Panc1 (cell line): ENCODE results near the gene RRBP1. TPM values are rescaled to one million over a fixed set of nuclear protein-coding genes. Genes with fewer than 3 reads are reported as not detected.

Source experiments
- ATAC-seq: fragments of 200-7000 bp; cut with Tn5 transposase; 2 replicates; pipeline ENCODE4 v1.9.1; 2020; ENCODE audit warnings: mild to moderate bottlenecking, moderate library complexity
- BruUV-seq: library from RNA; stranded (reverse); fragments of 400-500 nt; replicated peaks from 2 replicates; lab custom pipeline; 2021; lab: Mats Ljungman, UMichigan
- CTCF ChIA-PET: fragments of 300-600 bp; sonication (Branson Sonifier 250); formaldehyde crosslinking; loops from one replicate; lab custom pipeline; 2022; ENCODE audit warnings: antibody characterized with exemption; lab: Charles Lee
- POLR2A ChIA-PET: fragments of 300-600 bp; sonication (Branson Sonifier 250); formaldehyde crosslinking; loops from one replicate; lab custom pipeline; 2022; ENCODE audit warnings: antibody characterized with exemption; lab: Charles Lee
- DNase-seq: peaks from one replicate; pipeline ENCODE4 v3.0.0-alpha.2; 2010; ENCODE audit warnings: low read depth, low spot score
- H3K27ac ChIP-seq: 2 replicates; pipeline ENCODE4 v1.5.1; 2011; ENCODE audit warnings: mild to moderate bottlenecking, low read length, inconsistent platforms
- H3K27me3 ChIP-seq: fragments of 200-500 bp; sonication (Bioruptor generic); 2 replicates; pipeline ENCODE4 v1.6.0; 2014; ENCODE audit warnings: low read length, inconsistent platforms; ENCODE audit not compliant: control insufficient read depth, insufficient read depth
- H3K36me3 ChIP-seq: fragments of 200-500 bp; sonication (Bioruptor generic); 2 replicates; pipeline ENCODE4 v1.5.1; 2014; ENCODE audit warnings: inconsistent platforms, mild to moderate bottlenecking, low read length, moderate library complexity; ENCODE audit not compliant: control insufficient read depth, insufficient read depth
- H3K4me1 ChIP-seq: 2 replicates; pipeline ENCODE4 v1.5.1; 2011; ENCODE audit warnings: inconsistent platforms, mild to moderate bottlenecking, low read length, moderate library complexity; ENCODE audit not compliant: control insufficient read depth, insufficient read depth
- H3K4me3 ChIP-seq, 2 experiments: 2 replicates each; pipeline ENCODE4 v1.5.1; 2011 to 2012; ENCODE audit warnings: low read depth in 2 of 2, low read length in 2 of 2, mild to moderate bottlenecking in 2 of 2, inconsistent platforms in 1 of 2, moderate library complexity in 1 of 2
- H3K9me3 ChIP-seq: fragments of 200-500 bp; sonication (Bioruptor generic); 2 replicates; pipeline ENCODE4 v1.5.1; 2014; ENCODE audit warnings: low read depth, mild to moderate bottlenecking, inconsistent platforms, low read length, moderate library complexity; ENCODE audit not compliant: control insufficient read depth, insufficient read depth
- CTCF ChIP-seq: fragments of 450-650 bp; IDR thresholded peaks from 2 replicates; pipeline ENCODE4 v1.5.1; 2017; ENCODE audit warnings: mild to moderate bottlenecking
- POLR2AphosphoS5 ChIP-seq: IDR thresholded peaks from 2 replicates; pipeline ENCODE4 v1.6.1; 2012; ENCODE audit warnings: mild to moderate bottlenecking, low read depth, low read length, moderate library complexity
- SIN3A ChIP-seq: IDR thresholded peaks from 2 replicates; pipeline ENCODE4 v1.6.1; 2012; ENCODE audit warnings: low read depth, mild to moderate bottlenecking, low read length, moderate library complexity, borderline replicate concordance; ENCODE audit not compliant: insufficient read depth
- TCF7L2 ChIP-seq: IDR thresholded peaks from 2 replicates; pipeline ENCODE4 v1.6.1; 2011; ENCODE audit warnings: mild to moderate bottlenecking, low read depth, low read length, inconsistent platforms
- in situ Hi-C: cut with HindIII; loops from 2 replicates; pipeline ENCODE4 v1.10.0; 2016; ENCODE audit warnings: low sequenced_read_pairs, low pct_unique_long_range_greater_than_20kb
- intact Hi-C: fragments of 100-400 bp; cut with micrococcal nuclease; formaldehyde crosslinking; loops from one replicate; pipeline ENCODE4 v1.10.0; 2022; ENCODE audit not compliant: unreplicated experiment
- total RNA-seq: library from RNA; stranded (reverse); gene quantifications from one replicate; pipeline ENCODE4 v1.2.1, GENCODE V29; 2021; ENCODE audit not compliant: unreplicated experiment
- TF ChIP-seq, protein P1 (sequence below), 2 experiments: IDR thresholded peaks; 2 replicates each; pipeline ENCODE4 v1.6.1; 2011 to 2012; ENCODE audit warnings: low read depth in 2 of 2, control low read depth in 1 of 2, low read length in 1 of 2, mild to moderate bottlenecking in 1 of 2, moderate library complexity in 1 of 2; ENCODE audit not compliant: insufficient read depth in 1 of 2

The RRBP1 gene
- total RNA-seq, 1 experiment from 2014 or later: 152 TPM

GRCh38 chr20:17668432-17668831, 13.6 kb downstream of the RRBP1 start:
- DNase-seq: no peak
- H3K36me3 ChIP-seq: no peaks in the 10 kb centered on the region; the same call in 1 of the 2 replicates
- BruUV-seq: no TSS peak
- POLR2A ChIA-PET: no interaction called here
- no peaks in the 10 kb centered on the region for H3K9me3 ChIP-seq
- no peak for ATAC-seq
- CTCF ChIA-PET: no interaction called here
- H3K27ac ChIP-seq: no peak overlapping the region
- intact Hi-C loops (no loop called here), in situ Hi-C loops (no loop called here)
- no peaks in the 10 kb centered on the region for H3K27me3 ChIP-seq
- no peak overlapping the region for H3K4me3 ChIP-seq
- TF ChIP-seq CTCF (no peak), TCF7L2 (no peak), SIN3A (no peak), POLR2AphosphoS5 (no peak)
- TF ChIP-seq, protein P1, sequence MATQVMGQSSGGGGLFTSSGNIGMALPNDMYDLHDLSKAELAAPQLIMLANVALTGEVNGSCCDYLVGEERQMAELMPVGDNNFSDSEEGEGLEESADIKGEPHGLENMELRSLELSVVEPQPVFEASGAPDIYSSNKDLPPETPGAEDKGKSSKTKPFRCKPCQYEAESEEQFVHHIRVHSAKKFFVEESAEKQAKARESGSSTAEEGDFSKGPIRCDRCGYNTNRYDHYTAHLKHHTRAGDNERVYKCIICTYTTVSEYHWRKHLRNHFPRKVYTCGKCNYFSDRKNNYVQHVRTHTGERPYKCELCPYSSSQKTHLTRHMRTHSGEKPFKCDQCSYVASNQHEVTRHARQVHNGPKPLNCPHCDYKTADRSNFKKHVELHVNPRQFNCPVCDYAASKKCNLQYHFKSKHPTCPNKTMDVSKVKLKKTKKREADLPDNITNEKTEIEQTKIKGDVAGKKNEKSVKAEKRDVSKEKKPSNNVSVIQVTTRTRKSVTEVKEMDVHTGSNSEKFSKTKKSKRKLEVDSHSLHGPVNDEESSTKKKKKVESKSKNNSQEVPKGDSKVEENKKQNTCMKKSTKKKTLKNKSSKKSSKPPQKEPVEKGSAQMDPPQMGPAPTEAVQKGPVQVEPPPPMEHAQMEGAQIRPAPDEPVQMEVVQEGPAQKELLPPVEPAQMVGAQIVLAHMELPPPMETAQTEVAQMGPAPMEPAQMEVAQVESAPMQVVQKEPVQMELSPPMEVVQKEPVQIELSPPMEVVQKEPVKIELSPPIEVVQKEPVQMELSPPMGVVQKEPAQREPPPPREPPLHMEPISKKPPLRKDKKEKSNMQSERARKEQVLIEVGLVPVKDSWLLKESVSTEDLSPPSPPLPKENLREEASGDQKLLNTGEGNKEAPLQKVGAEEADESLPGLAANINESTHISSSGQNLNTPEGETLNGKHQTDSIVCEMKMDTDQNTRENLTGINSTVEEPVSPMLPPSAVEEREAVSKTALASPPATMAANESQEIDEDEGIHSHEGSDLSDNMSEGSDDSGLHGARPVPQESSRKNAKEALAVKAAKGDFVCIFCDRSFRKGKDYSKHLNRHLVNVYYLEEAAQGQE (IDR thresholded peaks at IDR 0.05; ENCODE audit: insufficient read depth in 1 of 2, low read depth in 2 of 2, low read length in 1 of 2): no peak
- H3K4me1 ChIP-seq: no peaks in the 10 kb centered on the region

GRCh38 chr20:17667445-17667844, 14.6 kb downstream of the RRBP1 start:
- DNase-seq (no peak), ATAC-seq (no peak)
- Histone ChIP-seq H3K4me1 (no peaks in the 10 kb centered on the region), H3K27me3 (no peaks in the 10 kb centered on the region), H3K36me3 (no peaks in the 10 kb centered on the region; the same call in 1 of the 2 replicates), H3K4me3 (no peak overlapping the region), H3K9me3 (no peaks in the 10 kb centered on the region), H3K27ac (no peak overlapping the region)
- intact Hi-C loops: no loop called here
- BruUV-seq: no TSS peak
- in situ Hi-C loops: no loop called here
- CTCF ChIA-PET: no interaction called here
- no peak for TF ChIP-seq TCF7L2
- TF ChIP-seq, protein P1 (IDR thresholded peaks at IDR 0.05; ENCODE audit: insufficient read depth in 1 of 2, low read depth in 2 of 2, low read length in 1 of 2): no peak
- TF ChIP-seq POLR2AphosphoS5: no peak
- no peak for TF ChIP-seq CTCF
- no peak for TF ChIP-seq SIN3A
- POLR2A ChIA-PET: no interaction called here
